Aorta (tissue), 5 donors: ENCODE measurements around the gene CUX1. TPM values are rescaled to one million over a fixed set of nuclear protein-coding genes. Genes with fewer than 3 reads are reported as not detected.
"Not testable (repeated sequence)": the region's sequence is repeated elsewhere in the genome, so short reads cannot be mapped to it uniquely, and the experiment has no call there.

ENCODE experiments used
- ATAC-seq: fragments of 200-7000 bp; cut with Tn5 transposase; one replicate; pipeline ENCODE4 v1.9.1; 2022; ENCODE audit warnings: moderate library complexity; ENCODE audit not compliant: low FRiP score
- DNase-seq, 2 donors: peaks; one replicate each; pipeline ENCODE4 v3.0.0-alpha.2; 2020
- H3K27ac ChIP-seq, 2 donors: one replicate each; pipeline ENCODE4 v1.5.1; 2013; ENCODE audit warnings: low read length in 2 of 2, mild to moderate bottlenecking in 2 of 2, moderate library complexity in 2 of 2, control low read depth in 1 of 2, inconsistent platforms in 1 of 2, low read depth in 1 of 2
- H3K27me3 ChIP-seq, 2 donors: one replicate each; pipeline ENCODE4 v1.6.1; 2013; ENCODE audit warnings: control low read depth in 1 of 2, low read length in 1 of 2, mild to moderate bottlenecking in 1 of 2, moderate library complexity in 1 of 2; ENCODE audit not compliant: insufficient read depth in 2 of 2, control insufficient read depth in 1 of 2
- H3K36me3 ChIP-seq, 2 donors: one replicate each; pipeline ENCODE4 v1.6.1; 2013; ENCODE audit warnings: control low read depth in 1 of 2, low read length in 1 of 2, mild to moderate bottlenecking in 1 of 2; ENCODE audit not compliant: insufficient read depth in 2 of 2, control insufficient read depth in 1 of 2
- H3K4me1 ChIP-seq, 2 donors: one replicate each; pipeline ENCODE4 v1.6.1; 2013; ENCODE audit warnings: low read length in 2 of 2, control low read depth in 1 of 2, mild to moderate bottlenecking in 1 of 2, moderate library complexity in 1 of 2; ENCODE audit not compliant: insufficient read depth in 2 of 2, control insufficient read depth in 1 of 2
- H3K4me3 ChIP-seq, 2 donors: one replicate each; pipeline ENCODE4 v1.5.1; 2013; ENCODE audit warnings: low read length in 2 of 2, control low read depth in 1 of 2, mild to moderate bottlenecking in 1 of 2
- H3K9me3 ChIP-seq: one replicate; pipeline ENCODE4 v1.6.1; 2013; ENCODE audit warnings: mild to moderate bottlenecking, low read length; ENCODE audit not compliant: control insufficient read depth
- WGBS, 2 donors: extraction: QIAGEN DNeasy Blood & Tissue Kit; methylation state at CpG; one replicate each; pipeline ENCODE4 v1.1.7; 2013; 5-methylcytosine and 5-hydroxymethylcytosine counted together
- intact Hi-C, 2 donors: fragments of 100-400 bp; cut with DNase I; formaldehyde crosslinking; loops; one replicate each; pipeline versions ENCODE4 v1.14.2 to v1.15.0; 2022
- polyA plus RNA-seq, 2 donors: library from polyadenylated mRNA; stranded (reverse); fragments of 200-250 nt; gene quantifications; one replicate each; pipeline ENCODE4 v1.2.3, GENCODE V29; 2013
- total RNA-seq, 2 donors: library from RNA; stranded (reverse); fragmentation: NEBNext Ultra II Directional; extraction: Animal tissue kit (Norgen Biotek cat#: 25700); gene quantifications; one replicate each; pipeline ENCODE4 v1.2.1, GENCODE V29; 2021
- donor health status: healthy with polysubstance abuse.
- donor health status: Bipolar disorder and iron deficiency.
- donor health status: DM: no; HTN: no; CAD: no.
- donor health status: DM: no; HTN: no; CAD: no.
- donor health status: DM: yes; HTN: yes; CAD: no.

CUX1 gene
- total and polyA plus RNA-seq, 4 donors = 51.6 to 159 (median 94.1) TPM

DNA sequence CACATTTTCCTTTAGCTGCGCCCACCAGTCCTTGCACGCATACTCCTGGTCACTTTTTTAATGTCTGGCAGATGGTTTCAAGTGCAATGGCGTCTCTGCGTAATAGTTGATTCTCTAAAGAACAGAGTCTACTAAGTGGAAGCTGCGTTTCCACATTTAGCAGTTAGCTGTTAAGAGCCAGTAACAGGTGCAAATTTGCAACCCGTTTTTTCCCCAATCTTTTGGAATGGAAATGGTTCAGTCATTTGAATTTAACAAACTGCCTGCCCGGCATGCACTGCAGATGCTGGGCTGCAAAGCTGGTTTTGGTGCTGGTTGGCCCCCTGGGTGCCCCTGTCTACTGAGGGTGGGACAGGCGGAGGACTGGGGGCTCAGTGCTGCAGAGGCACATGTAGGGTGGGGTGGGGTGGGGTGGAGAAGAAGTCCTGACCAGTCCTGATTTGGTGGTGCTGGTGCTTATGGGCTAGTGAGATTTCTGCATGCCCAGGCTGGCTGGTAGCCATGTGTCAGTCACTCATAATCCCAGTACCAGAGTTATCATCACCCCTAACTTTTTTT is 43.9 kb downstream of the CUX1 start:
- no peak for ATAC-seq

DNA sequence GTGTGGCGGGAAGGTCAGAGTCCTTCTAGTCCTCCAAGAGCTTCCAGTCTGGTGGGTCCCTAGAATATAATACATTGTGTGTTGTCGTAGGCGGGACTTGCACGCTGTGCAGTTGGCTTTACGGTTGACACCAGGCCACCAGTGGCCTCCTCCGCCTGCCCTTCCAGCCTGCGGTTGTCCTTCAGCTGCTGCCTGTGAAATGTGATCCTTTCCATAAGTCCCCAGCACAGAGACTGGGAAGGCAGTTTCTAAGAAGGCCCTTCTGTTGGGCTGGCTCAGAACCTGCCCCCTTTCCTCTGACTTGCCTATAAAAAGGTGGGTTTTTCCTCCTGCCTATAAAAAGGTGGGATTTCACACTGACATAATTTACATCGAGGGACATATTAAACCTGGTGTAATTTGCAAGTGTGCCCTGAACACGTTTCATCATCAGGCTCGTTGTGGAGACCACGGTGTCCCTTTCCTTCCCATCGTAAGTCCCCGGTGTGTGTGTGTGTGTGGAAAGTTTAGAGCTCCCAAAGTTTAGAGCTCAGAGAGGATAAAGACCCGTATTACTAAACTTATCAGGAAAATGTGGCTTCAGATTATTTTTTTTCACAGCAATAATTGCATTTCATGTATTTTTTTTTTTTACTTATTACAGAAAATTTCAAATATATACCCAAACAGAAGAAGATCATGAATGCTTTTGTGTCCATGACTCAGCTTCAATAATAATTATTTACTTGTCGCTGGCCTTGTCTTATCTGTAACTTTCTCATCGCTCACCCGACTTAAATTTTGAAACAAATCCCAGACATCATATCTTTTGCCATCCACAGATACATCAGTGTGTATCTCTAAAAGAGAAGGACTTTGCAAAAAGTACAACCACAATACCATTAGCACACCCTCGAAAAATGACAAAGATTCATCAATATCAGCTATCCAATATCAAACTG is 45.1 kb downstream of the CUX1 start:
- Histone ChIP-seq H3K4me3 (no peak overlapping the region), H3K9me3 (no peaks in the 10 kb centered on the region), H3K36me3 (no peaks in the 10 kb centered on the region), H3K27me3 (no peaks in the 10 kb centered on the region), H3K27ac (no peak overlapping the region), H3K4me1 (peaks cover 0 to 3% of the 10 kb centered on the region in 2 donors)
- intact Hi-C loops = no loop called here
- DNase-seq = no peak
- no peak for ATAC-seq
- WGBS, 2 donors = 79% methylated on average over 18 of the region's 18 CpGs

More for the DNA sequence above, 43.9 kb downstream of the CUX1 start:
- H3K4me3 ChIP-seq = no peak overlapping the region
- WGBS, 2 donors = 76% methylated on average over 8 of the region's 8 CpGs
- no peaks in the 10 kb centered on the region for H3K36me3 ChIP-seq
- H3K9me3 ChIP-seq = no peaks in the 10 kb centered on the region
- no peaks in the 10 kb centered on the region for H3K27me3 ChIP-seq
- DNase-seq = no peak
- peaks cover 0 to 3% of the 10 kb centered on the region in 2 donors for H3K4me1 ChIP-seq
- no peak overlapping the region for H3K27ac ChIP-seq
- intact Hi-C loops = no loop called here

DNA sequence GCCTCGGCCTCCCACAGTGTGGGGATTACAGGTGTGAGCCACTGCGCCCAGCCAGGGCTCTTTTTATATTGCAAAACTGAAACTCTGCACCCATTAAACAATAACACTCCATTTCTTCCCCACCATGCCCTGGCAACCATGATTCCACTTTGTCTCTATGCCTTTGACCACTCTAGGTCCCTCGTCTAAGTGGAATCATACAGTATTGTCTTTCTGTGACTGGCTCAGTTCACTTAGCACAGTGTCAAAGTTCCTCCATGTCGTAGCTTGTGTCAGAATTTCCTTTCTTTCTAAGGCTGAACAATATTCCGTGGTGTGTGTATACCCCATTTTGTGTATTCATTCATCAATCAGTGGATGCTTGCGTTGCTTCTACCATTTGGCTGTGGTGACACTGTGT is 46.2 kb downstream of the CUX1 start:
- ATAC-seq (no peak), DNase-seq (no peak)
- Histone ChIP-seq H3K27ac (no peak overlapping the region), H3K36me3 (no peaks in the 10 kb centered on the region), H3K4me3 (no peak overlapping the region), H3K27me3 (no peaks in the 10 kb centered on the region), H3K9me3 (no peaks in the 10 kb centered on the region), H3K4me1 (peaks cover 0 to 7% of the 10 kb centered on the region in 2 donors)
- WGBS, 2 donors = 96 to 97% methylated on average over 6 of the region's 6 CpGs
- intact Hi-C loops = no loop called here

DNA sequence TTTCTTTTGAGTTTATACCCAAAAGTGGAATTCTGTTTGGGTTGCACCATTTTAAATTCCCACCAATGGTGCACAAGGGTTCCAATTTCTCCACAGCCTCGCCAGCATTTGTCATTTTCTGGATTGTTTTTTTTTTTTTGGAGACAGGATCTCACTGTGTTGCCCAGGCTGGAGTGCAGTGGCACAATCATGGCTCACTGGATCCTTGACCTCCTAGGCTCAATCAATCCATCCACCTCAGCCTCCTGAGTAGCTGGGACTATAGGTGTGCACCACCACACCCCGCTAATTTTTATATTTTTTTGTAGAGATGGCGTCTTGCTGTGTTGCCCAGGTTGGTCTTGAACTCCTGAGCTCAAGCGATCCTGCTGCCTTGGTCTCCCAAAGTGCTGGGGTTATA is 46.6 kb downstream of the CUX1 start:
- intact Hi-C loops = no loop called here
- WGBS, 2 donors = 84 to 89% methylated on average over 4 of the region's 4 CpGs
- Histone ChIP-seq H3K4me3 (no peak overlapping the region), H3K27me3 (no peaks in the 10 kb centered on the region), H3K9me3 (no peaks in the 10 kb centered on the region), H3K36me3 (no peaks in the 10 kb centered on the region), H3K27ac (no peak overlapping the region), H3K4me1 (peaks cover 0 to 7% of the 10 kb centered on the region in 2 donors)
- ATAC-seq (no peak), DNase-seq (no peak)

DNA sequence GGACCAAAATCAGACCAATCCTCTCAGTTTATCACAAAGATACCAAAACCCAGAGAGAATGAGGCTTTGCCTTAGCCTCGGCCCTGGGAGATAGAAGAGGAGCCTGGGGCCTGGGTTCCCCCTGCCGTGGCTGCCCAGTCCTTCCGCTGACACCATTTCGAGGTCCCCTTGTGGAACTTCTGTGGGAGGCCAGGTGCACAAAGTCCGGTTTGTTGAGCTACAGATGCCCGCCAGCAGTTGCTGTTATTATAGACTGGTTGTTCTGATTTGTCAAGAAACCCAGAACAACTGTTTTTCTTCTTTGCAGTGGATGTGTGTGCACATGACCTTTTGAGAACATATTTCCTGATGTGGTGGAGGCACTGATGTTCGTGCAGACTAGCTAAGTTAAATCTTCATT is 47.6 kb downstream of the CUX1 start:
- intact Hi-C loops = no loop called here
- ATAC-seq (no peak), DNase-seq (no peak)
- Histone ChIP-seq H3K27me3 (no peaks in the 10 kb centered on the region), H3K27ac (no peak overlapping the region), H3K36me3 (no peaks in the 10 kb centered on the region), H3K4me1 (peaks cover 0 to 7% of the 10 kb centered on the region in 2 donors), H3K9me3 (no peaks in the 10 kb centered on the region), H3K4me3 (no peak overlapping the region)
- WGBS, 2 donors = 76 to 82% methylated on average over 7 of the region's 7 CpGs

DNA sequence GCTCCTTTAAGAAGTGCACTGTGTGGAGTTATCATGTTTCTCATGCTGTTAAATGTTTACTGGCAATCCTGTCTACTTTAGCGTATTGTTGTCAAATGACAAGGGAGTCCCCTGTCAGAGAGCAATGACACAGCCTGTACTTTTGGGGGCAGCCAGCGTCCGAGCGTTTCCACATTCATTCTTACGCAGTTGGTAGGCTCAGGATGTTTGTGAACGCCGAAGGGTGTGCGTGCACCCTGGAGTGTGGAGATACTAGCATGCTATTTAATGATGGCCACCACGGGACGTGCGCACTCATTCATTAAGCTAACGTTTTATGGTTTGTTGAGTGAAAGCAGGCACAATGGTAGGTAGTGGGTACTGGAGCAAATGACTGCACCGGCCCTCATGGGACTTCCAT is 48.0 kb downstream of the CUX1 start:
- no peaks in the 10 kb centered on the region for H3K9me3 ChIP-seq
- no peak overlapping the region for H3K27ac ChIP-seq
- DNase-seq (no peak), ATAC-seq (no peak)
- no peaks in the 10 kb centered on the region for H3K27me3 ChIP-seq
- WGBS, 2 donors = 86 to 88% methylated on average over 13 of the region's 13 CpGs
- H3K4me1 ChIP-seq = peaks cover 0 to 5% of the 10 kb centered on the region in 2 donors
- H3K4me3 ChIP-seq = no peak overlapping the region
- intact Hi-C loops = no loop called here
- no peaks in the 10 kb centered on the region for H3K36me3 ChIP-seq

DNA sequence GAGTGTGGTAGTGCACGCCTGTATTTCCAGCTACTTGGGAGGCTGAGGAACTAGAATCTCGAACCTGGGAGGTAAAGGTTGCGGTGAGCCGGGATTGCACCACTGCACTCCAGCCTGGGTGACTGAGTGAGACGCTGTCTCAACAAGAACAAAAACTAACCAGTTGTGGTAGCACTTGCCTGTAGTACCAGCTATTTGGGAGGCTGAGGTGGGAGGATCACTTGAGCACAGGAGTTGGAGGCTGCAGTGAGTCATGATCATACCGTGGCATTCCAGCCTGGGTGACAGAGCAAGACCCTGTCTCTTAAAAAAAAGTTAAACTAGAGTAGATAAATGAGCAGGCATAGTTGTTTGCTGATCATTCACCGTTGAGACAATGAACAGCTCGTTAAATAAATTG is 48.9 kb downstream of the CUX1 start:
- no peak for DNase-seq
- no peaks in the 10 kb centered on the region for H3K36me3 ChIP-seq
- peaks cover 0 to 4% of the 10 kb centered on the region in 2 donors for H3K4me1 ChIP-seq
- no peak for ATAC-seq
- no peaks in the 10 kb centered on the region for H3K9me3 ChIP-seq
- no peaks in the 10 kb centered on the region for H3K27me3 ChIP-seq
- intact Hi-C loops = no loop called here
- no peak overlapping the region for H3K4me3 ChIP-seq
- no peak overlapping the region for H3K27ac ChIP-seq
- 96 to 97% methylated on average over 8 of the region's 8 CpGs for whole genome bisulfite sequencing, 2 donors

DNA sequence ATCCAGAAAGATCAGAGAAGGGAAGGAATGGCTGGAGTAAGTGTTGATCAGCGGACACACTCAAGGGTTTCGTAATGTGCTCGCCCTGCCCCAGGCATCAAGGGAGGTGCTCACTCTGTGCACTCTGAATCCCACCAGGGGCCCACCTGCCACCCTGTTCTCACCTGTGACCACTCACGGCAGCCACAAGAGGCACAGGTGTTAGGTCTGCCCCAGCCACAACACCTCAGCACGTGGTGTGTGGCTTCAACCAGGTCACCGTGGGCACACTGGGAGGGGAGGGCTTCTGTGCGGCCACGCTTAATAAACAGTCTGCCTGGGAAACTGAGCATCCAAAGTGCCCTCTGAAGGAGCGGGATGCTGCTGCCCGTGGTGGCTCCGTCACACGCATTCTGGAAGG is 49.8 kb downstream of the CUX1 start:
- H3K36me3 ChIP-seq = no peaks in the 10 kb centered on the region
- H3K27ac ChIP-seq = no peak overlapping the region
- H3K9me3 ChIP-seq = no peaks in the 10 kb centered on the region
- H3K27me3 ChIP-seq = no peaks in the 10 kb centered on the region
- no peak for DNase-seq
- no peak for ATAC-seq
- H3K4me1 ChIP-seq = peaks cover 0 to 4% of the 10 kb centered on the region in 2 donors
- 94 to 95% methylated on average over 12 of the region's 12 CpGs for WGBS, 2 donors
- intact Hi-C loops = no loop called here
- no peak overlapping the region for H3K4me3 ChIP-seq

DNA sequence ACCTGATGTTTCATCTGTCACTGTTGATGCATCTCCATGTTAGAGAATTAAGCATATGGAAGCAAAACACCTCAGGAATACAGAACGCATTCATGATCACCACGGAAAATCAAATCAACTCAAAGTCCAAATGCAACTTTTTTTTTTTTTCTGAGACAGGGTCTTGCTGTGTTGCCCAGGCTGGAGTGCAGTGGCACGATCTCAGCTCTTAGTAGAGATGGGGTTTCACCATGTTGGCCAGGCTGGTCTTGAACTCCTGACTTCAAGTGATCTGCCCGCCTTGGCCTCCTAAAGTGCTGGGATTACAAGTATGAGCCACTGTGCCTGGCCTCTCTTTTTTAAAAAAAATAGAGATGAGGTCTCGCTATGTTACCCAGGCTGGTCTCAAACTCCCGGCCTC is 50.3 kb downstream of the CUX1 start:
- intact Hi-C loops, H3K36me3 ChIP-seq, H3K27me3 ChIP-seq, H3K4me3 ChIP-seq, H3K4me1 ChIP-seq, ATAC-seq, DNase-seq, H3K27ac ChIP-seq, H3K9me3 ChIP-seq: not testable (repeated sequence)
- 96% methylated on average over 6 of the region's 6 CpGs for WGBS, 2 donors
